ENCODE data around the gene TNPO2.
"Not testable (repeated sequence)": the region's sequence is repeated elsewhere in the genome, so short reads cannot be mapped to it uniquely, and the experiment has no call there.

DNA sequence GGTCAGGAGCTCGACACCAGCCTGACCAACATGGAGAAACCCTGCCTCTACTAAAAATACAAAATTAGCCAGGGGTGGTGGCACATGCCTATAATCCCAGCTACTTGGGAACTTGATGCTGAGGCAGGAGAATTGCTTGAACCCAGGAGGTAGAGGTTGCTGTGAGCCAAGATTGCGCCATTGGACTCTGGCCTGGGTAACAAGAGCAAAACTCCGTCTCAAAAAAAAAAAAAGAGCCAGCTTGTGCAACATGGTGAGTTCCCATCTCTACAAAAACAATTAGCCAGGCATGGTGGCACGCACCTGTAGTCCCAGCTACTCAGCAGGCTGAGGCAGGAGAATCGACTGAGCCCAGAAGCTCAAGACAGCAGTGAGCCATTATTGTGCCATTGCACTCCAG is 45.7 kb downstream of the TNPO2 start:
- TF ChIP-seq, protein P1, sequence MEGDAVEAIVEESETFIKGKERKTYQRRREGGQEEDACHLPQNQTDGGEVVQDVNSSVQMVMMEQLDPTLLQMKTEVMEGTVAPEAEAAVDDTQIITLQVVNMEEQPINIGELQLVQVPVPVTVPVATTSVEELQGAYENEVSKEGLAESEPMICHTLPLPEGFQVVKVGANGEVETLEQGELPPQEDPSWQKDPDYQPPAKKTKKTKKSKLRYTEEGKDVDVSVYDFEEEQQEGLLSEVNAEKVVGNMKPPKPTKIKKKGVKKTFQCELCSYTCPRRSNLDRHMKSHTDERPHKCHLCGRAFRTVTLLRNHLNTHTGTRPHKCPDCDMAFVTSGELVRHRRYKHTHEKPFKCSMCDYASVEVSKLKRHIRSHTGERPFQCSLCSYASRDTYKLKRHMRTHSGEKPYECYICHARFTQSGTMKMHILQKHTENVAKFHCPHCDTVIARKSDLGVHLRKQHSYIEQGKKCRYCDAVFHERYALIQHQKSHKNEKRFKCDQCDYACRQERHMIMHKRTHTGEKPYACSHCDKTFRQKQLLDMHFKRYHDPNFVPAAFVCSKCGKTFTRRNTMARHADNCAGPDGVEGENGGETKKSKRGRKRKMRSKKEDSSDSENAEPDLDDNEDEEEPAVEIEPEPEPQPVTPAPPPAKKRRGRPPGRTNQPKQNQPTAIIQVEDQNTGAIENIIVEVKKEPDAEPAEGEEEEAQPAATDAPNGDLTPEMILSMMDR (IDR thresholded peaks at IDR 0.05; ENCODE audit: low read depth, low read length): not testable (repeated sequence)
- TF ChIP-seq EZH2phosphoT487 (IDR thresholded peaks at IDR 0.05; ENCODE audit: low read depth): not testable (repeated sequence)

Measured in OCI-LY3 (cell line).